Kidney glomerular epithelial cell (primary cell): ENCODE measurements around the gene SLC41A2.
"Not testable (repeated sequence)": the region's sequence is repeated elsewhere in the genome, so short reads cannot be mapped to it uniquely, and the experiment has no call there.

Source experiments
- DNase-seq: peaks from one replicate; lab custom pipeline; 2025; lab: John Stamatoyannopoulos, UW

Gene SLC41A2

DNA sequence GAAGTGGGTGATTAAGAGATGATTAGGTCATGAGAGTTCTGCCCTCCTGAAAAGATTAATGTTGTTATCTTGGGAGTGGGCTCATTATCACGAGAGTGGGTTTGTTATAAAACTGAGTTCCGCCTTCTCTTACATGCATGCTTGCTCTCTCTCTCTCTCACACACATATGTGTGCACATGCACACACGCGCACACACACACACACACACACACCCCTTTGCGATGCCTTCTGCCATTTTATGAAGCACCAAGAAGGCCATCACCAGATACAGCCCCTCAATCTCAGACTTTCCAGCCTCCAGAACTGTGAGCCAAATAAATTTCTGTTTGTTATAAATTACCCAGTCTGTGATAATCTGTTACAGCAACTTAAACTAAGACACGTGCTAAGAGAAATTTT lies 5.7 kb upstream of the SLC41A2 start:
- no peak for DNase-seq

DNA sequence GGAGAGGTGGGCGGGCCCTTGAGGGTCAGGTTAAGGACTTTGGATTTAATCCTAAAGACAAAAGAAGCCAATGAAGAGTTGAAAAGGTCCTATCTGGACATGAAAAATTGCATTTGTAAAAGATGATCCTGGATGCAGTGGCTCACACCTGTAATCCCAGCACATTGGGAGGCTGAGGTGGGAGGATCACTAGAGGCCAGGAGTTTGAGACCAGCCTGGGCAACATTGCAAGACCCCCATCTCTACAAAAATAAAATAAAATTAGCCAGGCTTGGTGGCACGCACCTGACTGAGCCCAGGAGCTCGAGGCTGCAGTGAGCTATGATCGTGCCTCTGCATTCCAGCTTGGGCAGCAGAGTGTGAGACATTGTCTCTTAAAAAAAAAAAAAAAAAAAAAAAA lies 2.4 kb upstream of the SLC41A2 start:
- no peak for DNase-seq

DNA sequence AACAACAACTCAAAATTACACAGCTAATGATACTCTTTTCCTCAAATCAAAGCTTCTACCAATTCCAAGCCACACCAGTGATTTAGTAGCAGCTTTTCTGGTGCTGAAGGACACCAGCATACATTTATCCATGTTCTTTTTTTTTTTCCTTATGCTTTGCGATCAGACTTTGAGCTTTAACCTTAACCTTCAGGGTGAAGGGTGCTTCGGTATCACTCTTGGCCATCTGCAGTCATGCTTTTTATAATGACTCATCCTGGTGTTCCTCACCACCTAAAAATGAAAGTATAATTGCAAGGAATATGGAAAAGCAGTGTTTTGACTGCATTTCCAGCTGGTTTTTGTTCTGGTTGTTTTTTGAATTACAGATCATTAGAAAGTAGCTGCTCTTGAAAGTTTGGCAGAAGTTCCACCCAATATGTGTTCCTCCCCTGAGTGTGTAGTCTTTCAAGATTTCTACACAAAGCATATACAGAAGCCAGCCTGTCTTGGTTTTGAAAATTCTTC lies 1.3 kb upstream of the SLC41A2 start:
- DNase-seq = peak; percentile 55

DNA sequence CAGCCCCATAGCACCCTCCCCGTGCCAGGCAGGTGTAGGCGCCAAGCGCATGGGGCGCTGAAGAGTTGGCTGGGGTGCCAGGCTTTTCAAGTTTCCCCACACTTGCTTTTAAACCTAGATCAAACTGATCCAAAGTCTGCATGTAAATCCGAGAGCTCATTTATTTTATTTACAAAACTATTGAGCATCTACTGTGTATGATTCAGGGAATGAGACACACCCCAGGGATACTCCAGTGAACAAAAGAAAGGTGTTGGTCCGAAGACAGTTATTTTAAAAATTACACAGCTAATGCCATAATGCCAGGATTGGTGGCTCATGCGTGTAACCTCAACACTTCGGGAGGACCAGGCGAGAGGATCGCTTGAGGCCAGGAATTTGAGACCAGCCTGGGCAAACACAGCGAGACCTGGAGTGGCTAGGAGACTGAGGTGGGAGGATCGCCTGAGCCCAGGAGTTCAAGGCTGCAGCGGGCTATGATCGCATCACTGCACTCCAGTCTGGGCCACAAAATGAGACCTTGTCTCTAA lies 780 bp upstream of the SLC41A2 start:
- peak; percentile 89 for DNase-seq

DNA sequence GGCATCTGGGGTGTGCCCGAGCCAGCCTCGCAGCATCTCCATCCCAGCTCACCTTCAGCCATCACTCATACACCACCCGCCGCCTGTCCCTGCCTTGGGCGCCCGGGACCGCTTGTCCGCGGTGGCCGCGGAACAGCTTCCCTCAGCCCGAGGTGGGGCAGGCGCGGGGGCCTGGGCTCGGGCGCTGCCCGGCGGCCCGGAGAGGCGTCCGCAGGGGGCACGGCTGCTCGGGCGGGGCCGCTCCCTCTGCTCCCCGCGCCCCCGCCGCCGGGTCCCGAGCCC lies 430 bp downstream of the SLC41A2 start:
- no peak for DNase-seq

DNA sequence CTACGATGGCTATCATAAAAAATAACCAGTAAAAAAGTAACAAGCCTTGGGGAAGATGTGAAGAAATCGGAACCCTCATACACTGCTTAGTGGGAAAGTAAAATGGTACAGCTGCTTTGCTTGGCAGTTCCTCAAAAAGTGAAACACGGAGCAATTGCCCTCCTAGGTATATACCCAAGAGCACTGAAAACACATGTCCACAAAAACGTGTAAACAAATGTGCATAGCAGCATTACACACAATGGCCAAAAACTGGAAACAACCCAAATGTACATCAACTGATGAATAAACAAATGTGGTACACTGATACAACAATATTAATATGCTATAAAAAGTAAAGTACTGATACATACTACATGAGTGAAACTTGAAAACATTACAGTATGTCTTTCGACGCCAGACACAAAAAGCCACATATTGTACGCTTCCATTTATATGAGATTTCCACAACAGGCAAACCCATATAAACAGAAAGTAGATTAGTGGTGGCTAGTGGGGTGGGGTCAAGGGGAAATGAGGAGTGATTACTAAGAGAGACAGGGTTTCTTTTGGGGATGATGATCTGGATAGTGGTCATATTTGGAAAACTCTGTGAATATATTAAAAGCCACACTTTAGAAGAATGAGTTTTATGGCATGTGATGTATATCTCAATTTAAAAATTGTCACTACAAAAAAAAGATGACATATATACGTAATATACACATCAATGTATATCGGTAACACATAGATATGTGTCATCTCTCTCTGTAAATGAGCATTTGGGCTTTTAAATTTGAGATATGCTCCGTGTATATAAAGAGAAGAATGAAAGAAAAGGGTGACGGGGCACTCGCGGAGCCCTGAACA lies 996 bp downstream of the SLC41A2 start:
- no peak for DNase-seq

DNA sequence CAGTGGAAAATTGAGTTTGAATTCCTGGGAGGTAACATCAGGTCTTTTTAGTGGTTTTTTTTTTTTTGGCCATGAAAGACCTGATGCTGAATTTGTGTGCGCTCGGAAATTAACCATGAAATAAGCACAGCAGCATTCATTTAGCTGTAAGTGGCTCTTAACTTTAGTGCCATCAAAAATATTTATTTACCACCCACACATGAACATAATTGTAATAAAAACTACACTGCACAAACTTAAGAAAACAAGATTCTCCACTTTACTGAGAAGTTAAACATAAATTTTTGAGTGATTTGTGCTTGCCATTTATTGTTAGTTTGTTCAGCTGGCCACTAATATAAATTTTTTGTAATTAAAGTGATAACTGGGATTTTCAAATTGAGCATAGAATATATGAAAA lies 2.4 kb downstream of the SLC41A2 start:
- DNase-seq = no peak

DNA sequence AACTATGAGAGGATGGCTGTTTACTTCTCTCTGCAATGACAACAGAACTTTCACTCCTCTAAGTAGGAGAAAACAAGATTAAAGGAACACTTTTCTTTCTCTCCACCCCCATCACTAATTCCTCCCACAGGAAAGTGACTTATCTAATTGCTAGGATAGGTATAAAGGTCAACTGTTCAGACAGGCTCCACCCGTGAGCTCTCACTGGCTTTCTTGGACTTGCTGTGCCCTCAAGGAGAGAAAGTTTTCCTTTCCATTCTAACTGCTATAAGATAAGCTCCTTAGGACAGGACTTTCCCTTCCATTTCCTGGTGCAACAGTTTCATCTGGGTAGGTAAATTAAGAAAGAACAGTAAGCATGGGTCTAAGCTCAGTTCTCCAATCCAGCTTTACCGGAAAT lies 4.8 kb downstream of the SLC41A2 start:
- peak; percentile 55 for DNase-seq

DNA sequence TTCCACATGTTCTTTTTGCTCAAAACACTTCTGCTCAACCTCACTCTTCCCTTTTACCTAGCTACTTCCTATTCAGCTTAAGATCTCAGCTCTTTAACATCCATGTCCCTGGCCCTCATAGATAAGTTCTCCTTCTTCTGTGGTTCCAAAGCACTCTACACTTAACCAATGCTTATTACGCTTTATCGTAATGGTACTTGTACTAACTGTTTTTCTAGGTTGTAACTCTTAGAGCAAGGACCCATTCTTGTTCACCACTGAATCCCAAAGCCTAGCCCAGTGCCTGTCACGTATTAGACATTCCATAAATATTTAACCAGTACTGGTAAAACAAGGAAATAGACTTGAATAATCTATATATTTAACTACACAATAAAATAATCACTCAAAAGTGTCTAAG lies 5.3 kb downstream of the SLC41A2 start:
- peak; percentile 55 for DNase-seq

DNA sequence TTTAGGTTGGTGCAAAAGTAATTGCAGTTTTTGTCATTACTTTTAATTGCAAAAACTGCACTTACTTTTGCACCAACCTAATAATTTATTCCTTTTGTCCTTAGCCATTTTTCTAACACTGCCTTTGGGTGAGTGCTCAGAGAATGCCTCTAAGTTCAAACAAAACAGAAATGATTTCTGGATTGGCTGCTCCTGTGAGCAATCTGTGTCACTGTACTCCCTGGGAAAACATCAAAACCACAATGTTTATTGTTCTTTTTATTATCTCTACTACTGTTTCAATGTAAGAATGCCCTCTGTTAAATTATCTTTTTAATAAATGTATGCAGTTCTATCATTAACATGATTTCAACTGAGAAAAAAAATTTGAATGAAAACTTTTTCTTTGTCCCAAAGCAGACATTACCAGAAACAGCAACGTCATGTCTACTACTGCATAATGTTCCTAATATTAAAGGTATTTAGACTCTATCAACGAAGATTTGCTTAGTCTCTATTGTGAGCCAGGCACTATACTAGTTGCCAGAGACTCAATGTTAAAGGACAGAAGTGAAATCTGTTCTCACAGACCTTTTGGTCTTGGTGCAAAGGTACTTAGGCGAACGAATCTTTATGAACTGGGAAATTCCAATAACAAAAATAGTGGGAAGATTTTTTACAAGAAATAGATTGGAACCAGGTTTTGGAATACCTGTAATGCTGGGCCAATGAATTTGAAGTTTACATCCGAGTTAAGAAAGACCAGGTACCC lies 6.2 kb downstream of the SLC41A2 start:
- DNase-seq = peak; percentile 57

DNA sequence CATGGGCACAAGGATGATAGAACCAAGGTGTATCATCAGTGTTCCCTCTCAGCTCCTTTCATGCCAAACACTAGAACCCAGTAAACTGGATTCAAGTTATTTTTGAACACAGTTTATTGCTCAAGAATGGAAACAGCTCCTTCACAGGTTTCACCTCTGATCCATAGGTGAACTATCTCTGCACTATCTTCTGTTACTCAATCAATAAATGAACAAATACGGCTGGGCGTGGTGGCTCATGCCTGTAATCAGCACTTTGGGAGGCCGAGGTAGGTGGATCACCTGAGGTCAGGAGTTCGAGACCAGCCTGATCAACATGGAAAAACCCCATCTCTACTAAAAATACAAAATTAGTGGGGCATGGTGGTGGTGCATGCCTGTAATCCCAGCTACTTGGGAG lies 9.4 kb downstream of the SLC41A2 start:
- DNase-seq = not testable (repeated sequence)

DNA sequence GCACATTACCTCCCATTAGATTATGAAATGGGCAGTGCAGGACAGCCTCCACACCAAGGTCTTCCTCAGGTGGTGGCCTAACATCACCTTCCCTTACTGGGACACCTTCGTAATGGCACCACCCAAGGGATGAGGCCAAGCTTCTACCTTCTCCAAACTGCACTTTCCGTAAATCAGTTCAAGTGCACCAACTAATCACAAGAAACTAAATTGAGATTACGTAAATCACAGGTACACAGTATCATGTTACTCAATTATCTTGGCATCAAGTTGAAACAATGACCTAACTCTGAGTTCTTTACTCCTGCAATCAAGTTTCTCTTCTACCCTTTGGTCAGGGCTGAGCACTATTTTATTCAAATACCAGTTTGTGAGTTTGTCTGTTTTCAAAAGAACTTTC lies 13.8 kb downstream of the SLC41A2 start:
- no peak for DNase-seq

DNA sequence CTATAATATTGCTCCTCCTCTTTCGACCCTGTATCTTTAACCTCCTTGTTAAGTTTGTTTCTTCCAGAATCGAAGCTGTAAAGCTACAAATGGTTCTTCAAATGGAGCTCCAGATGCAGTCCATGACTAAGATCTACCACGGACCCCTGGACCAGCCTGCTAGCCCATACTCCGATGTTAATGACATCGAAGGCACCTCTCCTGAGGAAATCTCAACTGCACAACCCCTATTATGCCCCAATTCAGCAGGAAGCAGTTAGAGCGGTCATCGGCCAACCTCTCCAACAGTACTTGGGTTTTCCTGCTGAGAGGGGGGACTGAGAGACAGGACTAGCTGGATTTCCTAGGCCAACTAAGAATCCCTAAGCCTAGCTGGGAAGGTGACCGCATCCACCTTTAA lies 14.7 kb downstream of the SLC41A2 start:
- not testable (repeated sequence) for DNase-seq

DNA sequence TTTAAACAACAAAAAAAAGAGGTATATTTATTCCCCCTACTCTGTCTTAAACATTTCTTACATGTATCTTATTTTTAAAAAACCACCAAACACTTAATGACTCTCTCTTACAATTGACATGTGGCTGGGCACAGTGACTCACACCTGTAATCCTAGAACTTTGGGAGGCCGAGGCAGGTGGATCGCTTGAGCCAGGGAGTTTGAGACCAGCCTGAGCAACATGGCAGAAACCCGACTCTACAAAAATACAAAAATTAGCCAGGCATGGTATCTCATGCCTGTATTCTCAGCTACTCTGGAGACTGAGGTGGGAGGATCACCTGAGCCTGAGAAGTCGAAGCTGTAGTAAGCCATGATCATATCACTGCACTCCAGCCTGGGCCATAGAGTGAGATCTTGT lies 16.0 kb downstream of the SLC41A2 start:
- no peak for DNase-seq

DNA sequence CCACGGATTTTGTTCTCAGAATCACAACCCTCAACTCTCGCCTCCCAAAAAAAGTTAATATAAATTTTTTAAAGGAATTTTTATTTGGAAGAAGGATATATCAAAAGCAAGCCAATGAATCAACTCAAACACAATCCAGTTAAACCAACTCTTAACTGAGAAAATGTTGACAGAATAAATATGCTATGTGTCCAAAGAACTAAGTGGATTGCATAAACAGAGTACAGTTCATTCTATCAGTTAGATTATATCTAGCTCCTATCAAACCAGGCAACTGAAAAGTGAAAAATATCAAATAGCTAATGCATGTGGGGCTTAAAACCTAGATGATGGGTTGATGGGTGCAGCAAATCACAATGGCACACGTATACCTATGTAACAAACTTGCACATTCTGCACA lies 16.6 kb downstream of the SLC41A2 start:
- no peak for DNase-seq

DNA sequence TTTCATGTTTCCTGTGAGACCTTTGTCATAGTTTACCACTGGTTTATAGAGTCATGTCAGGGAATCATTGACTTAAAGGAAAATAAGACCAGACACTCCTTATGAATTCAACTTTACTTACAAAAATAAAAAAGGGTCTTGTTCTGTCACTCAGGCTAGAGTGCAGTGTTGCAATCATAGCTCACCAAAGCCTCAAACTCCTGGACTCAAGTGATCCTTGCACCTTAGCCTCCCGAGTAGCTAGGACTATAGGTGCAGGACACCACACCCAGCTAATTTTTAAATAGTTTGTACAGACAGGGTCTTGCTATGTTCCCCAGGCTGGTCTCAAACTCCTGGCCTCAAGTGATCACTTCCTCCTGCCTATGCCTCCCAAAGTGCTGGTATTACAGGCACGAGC lies 19.0 kb downstream of the SLC41A2 start:
- DNase-seq = no peak

DNA sequence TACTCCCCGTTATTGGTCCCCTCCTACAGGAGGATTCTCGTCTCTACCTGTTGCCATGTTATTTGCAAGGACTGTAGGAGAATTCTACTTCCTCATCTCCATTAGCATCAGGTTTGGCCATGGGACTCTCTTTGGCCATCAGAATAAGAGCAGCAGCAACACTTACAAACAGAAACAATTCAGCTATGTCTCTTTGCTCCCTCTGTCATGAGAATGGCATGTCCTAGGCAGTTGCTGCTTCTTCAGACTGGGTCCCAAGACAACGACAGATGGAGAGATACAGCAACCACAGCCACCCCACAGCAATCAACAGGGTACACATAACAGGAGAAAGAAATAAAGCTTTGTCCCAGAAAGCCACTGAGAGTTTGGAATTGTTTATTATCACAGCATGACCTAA lies 19.7 kb downstream of the SLC41A2 start:
- DNase-seq = no peak

DNA sequence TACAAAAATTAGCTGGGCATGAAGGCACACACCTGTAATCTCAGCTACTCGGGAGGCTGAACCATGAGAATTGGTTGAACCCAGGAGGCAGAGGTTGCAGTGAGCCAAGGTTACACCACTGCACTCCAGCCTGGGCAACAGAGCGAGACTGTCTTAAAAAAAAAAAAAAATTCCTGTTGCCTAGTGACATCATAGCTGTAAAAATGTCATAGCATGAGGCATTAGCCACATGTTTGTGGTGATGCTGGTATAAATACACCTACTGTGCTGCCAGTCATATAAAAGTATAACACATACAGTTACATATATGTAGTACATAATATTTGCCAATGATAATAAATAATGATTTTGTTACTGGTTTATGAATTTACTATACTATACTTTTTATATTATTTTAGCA lies 22.2 kb downstream of the SLC41A2 start:
- no peak for DNase-seq

DNA sequence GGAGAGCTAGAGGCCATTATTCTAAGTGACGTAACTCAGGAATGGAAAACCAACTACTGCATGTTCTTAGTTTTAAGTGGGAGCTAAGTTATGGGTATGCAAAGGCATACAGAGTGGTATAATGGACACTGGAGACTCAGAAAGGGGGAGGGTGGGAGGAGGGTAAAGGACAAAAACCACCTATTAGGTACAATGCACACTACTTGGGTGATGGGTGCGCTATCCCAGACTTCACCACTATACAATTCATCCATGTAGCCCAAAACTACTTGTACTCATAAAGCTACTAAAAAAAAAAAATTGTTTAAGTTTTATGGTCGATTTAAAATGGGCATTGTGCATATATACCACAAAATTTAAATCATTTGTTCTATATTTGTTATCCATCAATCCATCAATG lies 24.3 kb downstream of the SLC41A2 start:
- no peak for DNase-seq

DNA sequence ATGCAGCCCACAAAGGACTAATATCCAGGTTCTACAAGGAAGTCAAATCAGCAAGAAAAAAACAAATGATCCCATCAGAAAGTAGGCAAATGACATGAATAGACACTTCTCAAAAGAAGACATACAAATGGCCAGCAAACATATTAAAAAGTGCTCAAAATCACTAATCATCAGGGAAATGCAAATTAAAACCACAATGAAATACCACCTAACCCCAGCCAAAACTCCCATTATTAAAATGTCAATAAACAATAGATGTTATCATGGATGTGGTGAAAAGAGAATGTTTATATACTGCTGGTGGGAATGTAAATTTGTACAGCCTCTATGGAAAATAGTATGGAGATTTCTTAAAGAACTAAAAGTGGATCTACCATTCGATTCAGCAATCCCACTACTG lies 25.0 kb downstream of the SLC41A2 start:
- DNase-seq = no peak

DNA sequence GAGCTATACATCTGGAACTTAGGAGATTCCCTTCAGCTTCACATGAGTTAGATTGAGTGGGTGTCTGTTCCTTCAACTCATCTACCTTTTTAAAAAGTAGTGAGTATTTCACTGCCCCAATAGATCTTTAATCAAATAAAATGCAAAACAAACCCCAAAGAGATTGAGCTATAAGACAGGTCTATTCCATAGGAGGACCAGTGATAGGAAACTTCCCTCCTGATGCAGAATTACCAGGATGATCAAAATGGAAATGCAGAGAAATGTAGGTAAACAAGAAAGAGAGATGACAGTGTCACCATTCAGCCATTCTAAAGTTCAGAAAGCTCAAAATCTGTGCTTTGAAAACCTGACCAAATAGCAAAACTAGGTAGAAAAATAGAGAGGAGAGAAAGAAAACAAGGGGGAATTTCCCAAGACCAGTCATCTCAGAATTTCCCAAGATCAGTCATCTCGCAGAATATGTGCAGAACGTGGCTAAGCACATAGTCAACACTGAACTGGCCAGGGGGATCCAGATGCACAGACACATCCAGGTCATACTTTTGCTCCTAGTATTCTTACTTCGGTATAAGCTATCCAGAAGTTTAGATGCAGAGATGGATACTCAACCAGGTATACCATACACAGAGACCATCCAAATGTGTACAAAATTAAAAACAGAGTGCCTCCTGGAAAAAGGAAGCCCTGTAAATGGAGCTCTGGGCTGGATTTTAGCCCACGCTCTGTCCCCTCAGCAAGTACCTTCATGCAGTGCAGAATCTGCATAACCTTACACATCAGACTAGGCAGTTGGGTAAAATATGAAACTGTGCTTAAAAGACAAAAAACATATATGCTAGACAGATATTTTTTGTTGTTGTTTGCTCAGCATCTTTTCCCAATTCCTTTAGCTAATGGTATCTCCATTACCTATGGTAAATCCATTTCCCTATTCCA lies 27.4 kb downstream of the SLC41A2 start:
- DNase-seq = peak; percentile 78

DNA sequence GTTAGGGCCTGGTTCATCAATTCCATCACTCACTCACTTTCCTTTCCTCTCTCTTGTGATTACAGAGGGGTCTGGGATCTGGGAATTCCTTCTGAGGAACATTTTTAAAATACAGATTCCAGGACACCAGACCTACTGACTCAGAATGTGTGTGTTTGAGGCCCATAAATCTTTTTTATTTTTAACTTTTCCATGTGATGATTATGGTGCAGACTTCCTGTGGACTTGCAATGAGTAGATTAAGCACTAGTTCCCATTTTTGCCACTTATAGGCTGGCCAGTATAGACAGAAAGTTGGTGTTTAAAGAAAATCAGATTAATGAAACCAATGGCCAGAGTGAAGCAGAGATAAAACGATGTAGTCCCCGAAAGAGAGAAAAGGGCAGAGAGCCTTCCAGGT lies 28.1 kb downstream of the SLC41A2 start:
- peak; percentile 5 for DNase-seq
